SU-DHL-6 (cell line): ENCODE measurements around the gene NXNL1.

Experiments
- H2AFZ ChIP-seq: fragments of 200-600 bp; sonication (generic); 2 replicates; pipeline ENCODE4 v1.6.1; 2014; ENCODE audit warnings: low read depth, mild to moderate bottlenecking, moderate library complexity, mixed read lengths, antibody characterized with exemption, low read length; ENCODE audit not compliant: severe bottlenecking
- H3F3A ChIP-seq: fragments of 200-600 bp; shearing (Covaris generic); 2 replicates; pipeline ENCODE4 v1.6.0; 2016; ENCODE audit warnings: antibody characterized with exemption, mild to moderate bottlenecking; ENCODE audit not compliant: insufficient read depth
- H3K27ac ChIP-seq: fragments of 200-600 bp; sonication (generic); 2 replicates; pipeline ENCODE4 v1.5.1; 2016; ENCODE audit warnings: low read depth, mild to moderate bottlenecking, low read length, moderate library complexity, mixed read lengths
- H3K27me3 ChIP-seq: fragments of 200-600 bp; sonication (generic), shearing (Covaris generic); 2 replicates; pipeline ENCODE4 v1.6.0; 2014; ENCODE audit warnings: mild to moderate bottlenecking, low read length
- H3K36me3 ChIP-seq: fragments of 200-600 bp; sonication (generic); 2 replicates; pipeline ENCODE4 v1.6.1; 2014; ENCODE audit warnings: mild to moderate bottlenecking, low read length, mixed read lengths
- H3K4me2 ChIP-seq: fragments of 300-600, 200-600 bp; shearing (Covaris generic), sonication (generic); 2 replicates; pipeline ENCODE4 v1.6.0; 2014; ENCODE audit warnings: low read length, low read depth, mild to moderate bottlenecking; ENCODE audit not compliant: poor library complexity, severe bottlenecking
- H3K4me3 ChIP-seq: fragments of 200-600 bp; sonication (generic); 2 replicates; pipeline ENCODE4 v1.5.1; 2014; ENCODE audit warnings: antibody characterized with exemption, low read length, mild to moderate bottlenecking, mixed read lengths; ENCODE audit not compliant: insufficient read depth, poor library complexity, severe bottlenecking
- H3K79me2 ChIP-seq: fragments of 200-600 bp; sonication (generic); 2 replicates; pipeline ENCODE4 v1.6.1; 2014; ENCODE audit warnings: mild to moderate bottlenecking, low read length, moderate library complexity; ENCODE audit not compliant: insufficient read depth
- H3K9ac ChIP-seq: fragments of 200-600 bp; sonication (generic); 2 replicates; pipeline ENCODE4 v1.7.0; 2014; ENCODE audit warnings: mild to moderate bottlenecking, low read length
- H3K9me2 ChIP-seq: fragments of 200-600 bp; sonication (generic); replicated peaks from 2 replicates; pipeline ENCODE4 v1.6.1; 2014; ENCODE audit warnings: low read length; ENCODE audit not compliant: insufficient read depth
- H3K9me3 ChIP-seq: fragments of 200-600 bp; sonication (generic); 2 replicates; pipeline ENCODE4 v1.6.1; 2014; ENCODE audit warnings: low read length, mixed read lengths; ENCODE audit not compliant: insufficient read depth
- H4K20me1 ChIP-seq: fragments of 200-600 bp; sonication (generic); 2 replicates; pipeline ENCODE4 v1.6.1; 2014; ENCODE audit warnings: low read depth, mild to moderate bottlenecking, antibody characterized with exemption, low read length, moderate library complexity, mixed read lengths
- EZH2phosphoT487 ChIP-seq: fragments of 200-600 bp; sonication (generic), shearing (Covaris generic); conservative IDR thresholded peaks from 2 replicates; pipeline ENCODE4 v1.6.1; 2018; ENCODE audit warnings: mild to moderate bottlenecking, antibody characterized with exemption, low read length, moderate library complexity, mixed read lengths
- TF ChIP-seq, protein P1 (sequence below): fragments of 200-600 bp; sonication (generic); IDR thresholded peaks from one replicate; pipeline ENCODE4 v1.5.1; 2017; ENCODE audit warnings: antibody characterized with exemption, mild to moderate bottlenecking, low read length, moderate library complexity; ENCODE audit not compliant: insufficient read depth, poor library complexity, severe bottlenecking

NXNL1 gene

DNA sequence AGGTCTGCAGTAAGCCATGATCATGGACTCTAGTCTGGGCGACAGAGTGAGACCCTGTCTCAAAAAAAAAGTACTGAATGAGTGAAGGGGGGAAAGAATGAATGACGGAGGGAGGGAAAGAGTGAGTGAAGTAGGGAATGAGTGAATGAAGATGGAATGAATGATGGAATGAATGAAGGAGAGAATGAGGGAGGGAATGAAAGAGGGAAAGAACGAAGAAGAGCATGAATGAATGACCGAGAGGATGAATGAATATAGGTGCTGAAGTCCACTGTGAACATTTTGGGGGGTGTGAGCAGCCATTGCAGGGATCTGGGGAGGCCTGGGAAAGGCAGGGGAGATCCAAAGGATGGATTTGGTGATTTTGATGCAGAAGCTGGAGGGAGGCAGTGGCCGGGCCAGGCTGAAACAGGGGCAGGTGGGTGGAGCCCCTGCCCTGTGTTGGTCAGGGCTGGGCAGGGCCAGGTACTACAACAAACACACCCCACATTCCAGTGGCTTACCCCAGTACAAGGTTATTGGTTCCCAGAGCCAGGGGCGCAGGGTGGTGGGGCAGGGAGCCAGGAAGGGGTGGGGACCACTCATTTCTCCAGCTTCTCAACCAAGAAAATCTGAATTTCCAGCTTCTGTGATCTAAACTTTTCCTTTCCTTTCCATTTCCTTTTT is 23.9 kb upstream of the NXNL1 start:
- no peaks in the 10 kb centered on the region for H3K79me2 ChIP-seq
- H3K27me3 ChIP-seq: no peaks in the 10 kb centered on the region
- no peaks in the 10 kb centered on the region for H3K9me2 ChIP-seq
- no peaks in the 10 kb centered on the region for H3F3A ChIP-seq
- no peak overlapping the region for H3K9ac ChIP-seq
- H4K20me1 ChIP-seq: no peaks in the 10 kb centered on the region
- no peak overlapping the region for H2AFZ ChIP-seq
- TF ChIP-seq EZH2phosphoT487: no peak
- TF ChIP-seq, protein P1, sequence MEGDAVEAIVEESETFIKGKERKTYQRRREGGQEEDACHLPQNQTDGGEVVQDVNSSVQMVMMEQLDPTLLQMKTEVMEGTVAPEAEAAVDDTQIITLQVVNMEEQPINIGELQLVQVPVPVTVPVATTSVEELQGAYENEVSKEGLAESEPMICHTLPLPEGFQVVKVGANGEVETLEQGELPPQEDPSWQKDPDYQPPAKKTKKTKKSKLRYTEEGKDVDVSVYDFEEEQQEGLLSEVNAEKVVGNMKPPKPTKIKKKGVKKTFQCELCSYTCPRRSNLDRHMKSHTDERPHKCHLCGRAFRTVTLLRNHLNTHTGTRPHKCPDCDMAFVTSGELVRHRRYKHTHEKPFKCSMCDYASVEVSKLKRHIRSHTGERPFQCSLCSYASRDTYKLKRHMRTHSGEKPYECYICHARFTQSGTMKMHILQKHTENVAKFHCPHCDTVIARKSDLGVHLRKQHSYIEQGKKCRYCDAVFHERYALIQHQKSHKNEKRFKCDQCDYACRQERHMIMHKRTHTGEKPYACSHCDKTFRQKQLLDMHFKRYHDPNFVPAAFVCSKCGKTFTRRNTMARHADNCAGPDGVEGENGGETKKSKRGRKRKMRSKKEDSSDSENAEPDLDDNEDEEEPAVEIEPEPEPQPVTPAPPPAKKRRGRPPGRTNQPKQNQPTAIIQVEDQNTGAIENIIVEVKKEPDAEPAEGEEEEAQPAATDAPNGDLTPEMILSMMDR: no peak
- H3K36me3 ChIP-seq: no peaks in the 10 kb centered on the region
- H3K27ac ChIP-seq: no peak overlapping the region
- H3K9me3 ChIP-seq: no peaks in the 10 kb centered on the region
- H3K4me3 ChIP-seq: no peak overlapping the region
- H3K4me2 ChIP-seq: no peak overlapping the region

DNA sequence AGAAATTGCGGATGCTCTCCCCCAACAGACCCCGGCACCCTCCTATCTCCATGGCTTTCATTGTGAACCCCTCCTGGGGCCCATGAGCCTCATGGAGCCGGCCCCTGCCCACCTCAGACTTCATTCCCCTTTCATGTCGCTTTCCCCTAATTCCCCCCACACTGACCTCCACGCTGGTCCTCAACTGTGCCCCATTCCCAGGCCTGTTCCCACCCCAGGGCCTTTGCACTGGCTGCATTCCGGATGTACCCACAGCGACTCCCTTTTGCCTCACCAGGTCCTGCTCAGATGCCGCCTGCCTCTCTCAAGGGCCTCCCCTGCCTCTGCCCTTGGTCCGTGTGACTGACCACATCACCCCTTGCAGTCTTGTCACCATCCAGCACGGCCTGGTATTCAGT is 22.9 kb upstream of the NXNL1 start:
- Histone ChIP-seq H3K9me3 (no peaks in the 10 kb centered on the region), H3F3A (no peaks in the 10 kb centered on the region), H3K9ac (no peak overlapping the region), H3K4me2 (no peak overlapping the region), H3K27ac (no peak overlapping the region), H3K27me3 (no peaks in the 10 kb centered on the region), H3K4me3 (no peak overlapping the region), H3K9me2 (no peaks in the 10 kb centered on the region), H4K20me1 (no peaks in the 10 kb centered on the region), H2AFZ (no peak overlapping the region), H3K79me2 (no peaks in the 10 kb centered on the region), H3K36me3 (no peaks in the 10 kb centered on the region)
- no peak for TF ChIP-seq EZH2phosphoT487
- TF ChIP-seq, protein P1: no peak

DNA sequence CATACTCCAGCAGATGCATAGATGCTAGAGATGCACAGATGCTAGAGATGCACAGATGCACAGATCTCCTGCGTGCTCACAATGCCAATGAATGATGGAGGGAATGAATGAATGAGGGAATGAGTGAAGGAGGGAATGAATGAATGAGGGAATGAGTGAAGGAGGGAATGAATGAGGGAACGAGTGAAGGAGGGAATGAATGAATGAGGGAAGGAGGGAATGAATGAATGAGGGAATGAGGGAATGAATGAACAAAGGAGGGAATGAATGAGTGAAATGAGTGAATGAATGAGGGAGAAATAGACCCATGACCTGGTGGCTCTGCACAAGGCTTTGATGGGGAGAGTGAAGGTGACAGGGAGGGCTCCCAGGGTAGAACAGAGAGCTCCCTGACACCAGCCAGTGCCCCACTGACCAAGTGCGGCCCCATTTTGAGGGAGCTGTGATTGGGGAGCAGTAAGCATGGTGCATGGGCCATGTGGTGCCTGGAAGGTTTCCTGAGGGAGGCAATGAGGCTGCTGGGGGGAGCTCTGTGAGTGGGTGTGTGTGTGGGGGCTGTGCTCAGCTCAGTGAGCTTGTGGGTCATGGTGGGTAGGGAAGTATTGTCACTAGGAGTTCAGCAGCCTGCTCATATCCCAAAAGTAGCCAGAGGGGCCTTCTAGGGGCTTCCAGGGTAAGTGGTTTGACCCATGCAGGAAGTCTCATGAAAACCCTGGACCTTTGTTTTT is 22.3 kb upstream of the NXNL1 start:
- Histone ChIP-seq H3K27me3 (no peaks in the 10 kb centered on the region), H3K4me2 (no peak overlapping the region), H3K27ac (no peak overlapping the region), H4K20me1 (no peaks in the 10 kb centered on the region), H3K79me2 (no peaks in the 10 kb centered on the region), H3K36me3 (no peaks in the 10 kb centered on the region), H3K4me3 (no peak overlapping the region), H3K9ac (no peak overlapping the region), H3K9me3 (no peaks in the 10 kb centered on the region), H3K9me2 (no peaks in the 10 kb centered on the region), H2AFZ (no peak overlapping the region), H3F3A (no peaks in the 10 kb centered on the region)
- no peak for TF ChIP-seq EZH2phosphoT487
- TF ChIP-seq, protein P1: no peak
